ENCODE results near the gene CENATAC. TPM values are rescaled to one million over a fixed set of nuclear protein-coding genes. Genes with fewer than 3 reads are reported as not detected.
"Not testable (repeated sequence)": the region's sequence is repeated elsewhere in the genome, so short reads cannot be mapped to it uniquely, and the experiment has no call there.

Gene CENATAC
- total RNA-seq, 1 experiment from 2014 or later = 61.7 TPM

DNA sequence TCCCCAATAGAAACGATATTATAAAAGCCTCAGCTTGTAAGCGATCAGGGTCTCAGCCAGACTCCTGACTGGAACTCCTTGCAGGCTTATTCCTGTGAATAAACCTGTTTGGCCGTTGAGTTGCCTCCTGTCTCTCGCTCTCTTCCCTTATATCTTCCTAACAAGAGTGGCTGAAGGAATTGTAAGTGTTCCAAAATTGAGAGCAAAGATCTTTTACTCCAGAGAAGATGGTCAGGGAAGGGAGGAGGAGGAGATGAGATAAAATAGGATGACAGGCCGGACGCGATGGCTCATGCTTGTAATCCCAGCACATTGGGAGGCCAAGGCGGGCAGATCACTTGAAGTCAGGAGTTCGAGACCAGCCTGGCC is 34.0 kb downstream of the CENATAC start:
- Histone ChIP-seq H3K79me2 (ENCODE audit: low read depth) (peaks cover 16% of the 10 kb centered on the region), H3K4me1 (replicated peaks; ENCODE audit: insufficient read depth) (peaks cover 14% of the 10 kb centered on the region; the same call in 1 of the 2 replicates), H3K9me3 (ENCODE audit: insufficient read depth, low read depth) (no peaks in the 10 kb centered on the region), H2AFZ (no peak overlapping the region; the same call in 1 of the 2 replicates), H3K9me2 (ENCODE audit: insufficient read depth) (no peaks in the 10 kb centered on the region), H3K36me3 (ENCODE audit: low read depth) (no peaks in the 10 kb centered on the region), H4K20me1 (ENCODE audit: insufficient read depth) (no peaks in the 10 kb centered on the region), H3K4me2 (no peak overlapping the region), H3K27ac (no peak overlapping the region), H3K27me3 (ENCODE audit: insufficient read depth, low read depth) (no peaks in the 10 kb centered on the region), H3F3A (ENCODE audit: insufficient read depth, low read depth) (peaks cover 23% of the 10 kb centered on the region; the same call in 1 of the 2 replicates), H3K4me3 (no peak overlapping the region)
- ChIA-PET POLR2A (ENCODE audit: unreplicated experiment) (no interaction called here), CTCF (interaction anchor here (0.6 to 0.8 kb wide), 2 partner anchors 8 to 24 kb away, joined by 3 to 6 read pairs; no protein-coding TSS in a partner anchor)
- DNase-seq = peak in 1 of 2 experiments; percentile 12
- TF ChIP-seq EZH2 (IDR thresholded peaks at IDR 0.05; ENCODE audit: low read depth) (no peak), CTCF (conservative IDR thresholded peaks at IDR 0.05) (no peak)
- intact Hi-C loops (cut with micrococcal nuclease; ENCODE audit: unreplicated experiment) = no loop called here
- no TSS peak for BruUV-seq (replicated peaks)

DNA sequence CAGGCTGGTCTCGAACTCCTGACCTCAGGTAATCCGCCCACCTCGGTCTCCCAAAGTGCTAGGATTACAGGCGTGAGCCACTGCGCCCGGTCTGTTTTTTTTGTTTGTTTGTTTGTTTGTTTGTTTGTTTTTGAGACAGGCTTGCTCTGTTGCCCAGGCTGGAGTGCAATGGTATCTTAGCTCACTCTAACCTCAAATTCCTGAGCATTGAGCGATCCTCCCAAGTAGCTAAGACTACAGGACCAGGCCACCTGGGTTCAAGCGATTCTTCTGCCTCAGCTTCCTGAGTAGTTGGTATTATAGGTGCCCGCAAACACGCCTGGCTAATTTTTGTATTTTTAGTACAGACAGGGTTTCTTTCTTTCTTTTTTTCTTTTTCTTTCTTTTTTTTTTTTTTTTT is 35.5 kb downstream of the CENATAC start:
- peaks cover 23% of the 10 kb centered on the region for H3F3A ChIP-seq (ENCODE audit: insufficient read depth, low read depth)
- peaks cover 16% of the 10 kb centered on the region for H3K79me2 ChIP-seq (ENCODE audit: low read depth)
- H4K20me1 ChIP-seq (ENCODE audit: insufficient read depth); H3K27me3 ChIP-seq (ENCODE audit: insufficient read depth, low read depth); H3K4me3 ChIP-seq; intact Hi-C loops (cut with micrococcal nuclease; ENCODE audit: unreplicated experiment); H3K27ac ChIP-seq; BruUV-seq (replicated peaks); H3K36me3 ChIP-seq (ENCODE audit: low read depth); H2AFZ ChIP-seq; H3K9me2 ChIP-seq (ENCODE audit: insufficient read depth); H3K4me2 ChIP-seq; DNase-seq; POLR2A ChIA-PET (ENCODE audit: unreplicated experiment); H3K9me3 ChIP-seq (ENCODE audit: insufficient read depth, low read depth): not testable (repeated sequence)
- peaks cover 14% of the 10 kb centered on the region; the same call in 1 of the 2 replicates for H3K4me1 ChIP-seq (replicated peaks; ENCODE audit: insufficient read depth)
- CTCF ChIA-PET = interaction anchor here (0.6 to 0.7 kb wide), 6 partner anchors 11 to 304 kb away, joined by 3 to 8 read pairs (median 6); no protein-coding TSS in a partner anchor

DNA sequence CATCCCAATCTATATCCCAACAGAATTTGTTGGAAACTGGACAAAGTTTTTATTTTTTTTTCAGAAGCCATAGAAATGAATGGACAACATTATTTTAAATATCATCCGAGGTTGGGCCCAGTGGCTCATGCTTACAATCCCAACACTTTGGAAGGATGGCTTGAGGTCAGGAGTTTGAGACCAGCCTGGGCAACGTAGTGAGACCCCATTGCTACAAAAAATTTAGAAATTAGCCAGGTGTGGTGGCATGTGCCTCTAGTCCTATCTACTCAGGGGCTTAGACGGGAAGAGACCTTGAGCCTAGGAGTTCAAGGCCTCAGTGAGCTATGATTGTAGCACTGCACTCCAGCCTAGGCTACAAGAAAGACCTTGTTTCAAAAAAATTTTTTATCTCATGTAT is 36.9 kb downstream of the CENATAC start:
- BruUV-seq (replicated peaks) = no TSS peak

More for the DNA sequence above, 36.9 kb downstream of the CENATAC start:
- no peak overlapping the region for H3K4me3 ChIP-seq
- H3K4me1 ChIP-seq (replicated peaks; ENCODE audit: insufficient read depth) = peaks cover 2% of the 10 kb centered on the region; the same call in 1 of the 2 replicates
- H3F3A ChIP-seq (ENCODE audit: insufficient read depth, low read depth) = peaks cover 23% of the 10 kb centered on the region
- H3K4me2 ChIP-seq = no peak overlapping the region
- ChIA-PET CTCF (no interaction called here), POLR2A (ENCODE audit: unreplicated experiment) (no interaction called here)
- intact Hi-C loops (cut with micrococcal nuclease; ENCODE audit: unreplicated experiment) = no loop called here
- peaks cover 5% of the 10 kb centered on the region for H3K79me2 ChIP-seq (ENCODE audit: low read depth)
- no peak overlapping the region for H2AFZ ChIP-seq
- H3K9me3 ChIP-seq (ENCODE audit: insufficient read depth, low read depth) = no peaks in the 10 kb centered on the region
- no peaks in the 10 kb centered on the region for H3K27me3 ChIP-seq (ENCODE audit: insufficient read depth, low read depth)
- no peak overlapping the region for H3K27ac ChIP-seq
- no peak for DNase-seq
- TF ChIP-seq CTCF (conservative IDR thresholded peaks at IDR 0.05) = no peak
- TF ChIP-seq EZH2 (IDR thresholded peaks at IDR 0.05; ENCODE audit: low read depth) = no peak
- H3K36me3 ChIP-seq (ENCODE audit: low read depth) = no peaks in the 10 kb centered on the region
- no peaks in the 10 kb centered on the region for H3K9me2 ChIP-seq (ENCODE audit: insufficient read depth)
- H4K20me1 ChIP-seq (ENCODE audit: insufficient read depth) = no peaks in the 10 kb centered on the region

Data from PC-9 (cell line).